ENCODE measurements around the gene MCF2L.

MCF2L gene

DNA sequence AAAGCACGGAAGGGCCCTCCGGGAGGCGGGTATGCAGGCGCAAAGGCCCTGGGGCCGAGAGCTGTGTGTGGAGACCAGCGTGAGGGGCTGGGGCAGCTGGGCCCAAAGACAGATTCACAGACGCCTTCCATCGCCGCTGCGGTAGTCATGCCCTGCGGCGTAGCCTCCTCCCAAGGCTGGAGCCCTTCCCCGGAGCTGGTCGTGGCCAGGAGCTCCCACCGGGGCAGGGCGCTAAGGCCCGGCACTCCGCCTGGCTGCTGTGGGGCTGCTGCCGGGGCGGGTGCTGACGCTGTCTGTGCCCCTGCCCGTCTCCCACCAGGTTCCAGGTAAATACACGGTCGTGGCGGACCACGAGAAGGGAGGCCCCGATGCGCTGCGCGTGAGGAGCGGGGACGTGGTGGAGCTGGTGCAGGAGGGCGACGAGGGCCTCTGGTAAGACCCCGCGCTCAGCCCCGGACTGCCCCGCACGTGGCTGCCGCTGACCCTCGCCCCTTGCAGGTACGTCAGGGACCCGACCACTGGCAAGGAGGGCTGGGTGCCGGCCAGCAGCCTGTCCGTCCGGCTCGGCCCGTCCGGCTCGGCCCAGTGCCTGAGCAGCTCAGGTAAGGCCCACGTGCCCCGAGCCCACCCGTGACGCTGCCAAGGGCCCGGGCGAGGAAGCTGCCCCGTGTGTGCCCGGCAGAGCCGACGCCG lies 127.2 kb downstream of the MCF2L start (continued):
- TF ChIP-seq, protein P1, sequence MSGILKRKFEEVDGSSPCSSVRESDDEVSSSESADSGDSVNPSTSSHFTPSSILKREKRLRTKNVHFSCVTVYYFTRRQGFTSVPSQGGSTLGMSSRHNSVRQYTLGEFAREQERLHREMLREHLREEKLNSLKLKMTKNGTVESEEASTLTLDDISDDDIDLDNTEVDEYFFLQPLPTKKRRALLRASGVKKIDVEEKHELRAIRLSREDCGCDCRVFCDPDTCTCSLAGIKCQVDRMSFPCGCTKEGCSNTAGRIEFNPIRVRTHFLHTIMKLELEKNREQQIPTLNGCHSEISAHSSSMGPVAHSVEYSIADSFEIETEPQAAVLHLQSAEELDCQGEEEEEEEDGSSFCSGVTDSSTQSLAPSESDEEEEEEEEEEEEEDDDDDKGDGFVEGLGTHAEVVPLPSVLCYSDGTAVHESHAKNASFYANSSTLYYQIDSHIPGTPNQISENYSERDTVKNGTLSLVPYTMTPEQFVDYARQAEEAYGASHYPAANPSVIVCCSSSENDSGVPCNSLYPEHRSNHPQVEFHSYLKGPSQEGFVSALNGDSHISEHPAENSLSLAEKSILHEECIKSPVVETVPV (CRISPR knock-in tag; IDR thresholded peaks at IDR 0.05) = no peak
- TF ChIP-seq CSDC2 (CRISPR knock-in tag; IDR thresholded peaks at IDR 0.05) = no peak
- TF ChIP-seq ZNF70 (CRISPR knock-in tag; IDR thresholded peaks at IDR 0.05) = no peak
- no peak for TF ChIP-seq ZNF8 (CRISPR knock-in tag; IDR thresholded peaks at IDR 0.05)
- TF ChIP-seq, protein P2, sequence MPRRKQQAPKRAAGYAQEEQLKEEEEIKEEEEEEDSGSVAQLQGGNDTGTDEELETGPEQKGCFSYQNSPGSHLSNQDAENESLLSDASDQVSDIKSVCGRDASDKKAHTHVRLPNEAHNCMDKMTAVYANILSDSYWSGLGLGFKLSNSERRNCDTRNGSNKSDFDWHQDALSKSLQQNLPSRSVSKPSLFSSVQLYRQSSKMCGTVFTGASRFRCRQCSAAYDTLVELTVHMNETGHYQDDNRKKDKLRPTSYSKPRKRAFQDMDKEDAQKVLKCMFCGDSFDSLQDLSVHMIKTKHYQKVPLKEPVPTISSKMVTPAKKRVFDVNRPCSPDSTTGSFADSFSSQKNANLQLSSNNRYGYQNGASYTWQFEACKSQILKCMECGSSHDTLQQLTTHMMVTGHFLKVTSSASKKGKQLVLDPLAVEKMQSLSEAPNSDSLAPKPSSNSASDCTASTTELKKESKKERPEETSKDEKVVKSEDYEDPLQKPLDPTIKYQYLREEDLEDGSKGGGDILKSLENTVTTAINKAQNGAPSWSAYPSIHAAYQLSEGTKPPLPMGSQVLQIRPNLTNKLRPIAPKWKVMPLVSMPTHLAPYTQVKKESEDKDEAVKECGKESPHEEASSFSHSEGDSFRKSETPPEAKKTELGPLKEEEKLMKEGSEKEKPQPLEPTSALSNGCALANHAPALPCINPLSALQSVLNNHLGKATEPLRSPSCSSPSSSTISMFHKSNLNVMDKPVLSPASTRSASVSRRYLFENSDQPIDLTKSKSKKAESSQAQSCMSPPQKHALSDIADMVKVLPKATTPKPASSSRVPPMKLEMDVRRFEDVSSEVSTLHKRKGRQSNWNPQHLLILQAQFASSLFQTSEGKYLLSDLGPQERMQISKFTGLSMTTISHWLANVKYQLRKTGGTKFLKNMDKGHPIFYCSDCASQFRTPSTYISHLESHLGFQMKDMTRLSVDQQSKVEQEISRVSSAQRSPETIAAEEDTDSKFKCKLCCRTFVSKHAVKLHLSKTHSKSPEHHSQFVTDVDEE (CRISPR knock-in tag; IDR thresholded peaks at IDR 0.05) = no peak
- no peak for TF ChIP-seq ZC3H10 (CRISPR knock-in tag; IDR thresholded peaks at IDR 0.05)

DNA sequence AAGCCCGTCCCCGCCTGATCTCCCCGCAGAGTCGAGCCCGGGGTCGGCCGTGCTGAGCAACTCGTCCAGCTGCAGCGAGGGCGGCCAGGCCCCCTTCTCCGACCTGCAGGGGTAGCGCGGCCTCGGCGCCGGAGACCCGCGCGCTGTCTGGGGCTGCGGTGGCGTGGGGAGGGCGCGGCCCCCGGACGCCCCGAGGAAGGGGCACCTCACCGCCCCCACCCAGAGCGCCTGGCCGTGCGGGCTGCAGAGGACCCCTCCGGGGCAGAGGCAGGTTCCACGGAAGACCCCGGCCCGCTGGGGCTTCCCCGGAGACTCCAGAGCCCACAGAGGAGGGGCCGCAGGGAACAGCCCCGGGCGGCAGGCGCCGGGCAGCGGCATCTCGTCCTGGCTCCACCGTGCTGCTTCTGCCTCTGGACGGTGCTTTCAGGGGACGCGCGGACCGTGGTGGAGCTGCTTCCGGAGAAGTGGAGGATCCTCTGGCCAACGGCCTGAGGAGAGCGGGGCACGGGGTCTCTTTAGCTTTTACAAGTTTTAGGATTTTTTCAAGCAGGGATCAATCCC lies 127.8 kb downstream of the MCF2L start:
- ATAC-seq = no peak
- TF ChIP-seq ZFP30 (CRISPR knock-in tag; IDR thresholded peaks at IDR 0.05) (no peak), ESRRG (CRISPR knock-in tag; IDR thresholded peaks at IDR 0.05) (no peak), ZFP3 (CRISPR knock-in tag; IDR thresholded peaks at IDR 0.05) (no peak), ZNF8 (CRISPR knock-in tag; IDR thresholded peaks at IDR 0.05) (no peak), GLIS3 (CRISPR knock-in tag; IDR thresholded peaks at IDR 0.05) (no peak), ZC3H10 (CRISPR knock-in tag; IDR thresholded peaks at IDR 0.05) (no peak), PPARA (CRISPR knock-in tag; IDR thresholded peaks at IDR 0.05; ENCODE audit: borderline replicate concordance) (no peak), ISL1 (CRISPR knock-in tag; IDR thresholded peaks at IDR 0.05) (no peak)
- TF ChIP-seq, protein P1 (CRISPR knock-in tag; IDR thresholded peaks at IDR 0.05) = no peak
- TF ChIP-seq, protein P3, sequence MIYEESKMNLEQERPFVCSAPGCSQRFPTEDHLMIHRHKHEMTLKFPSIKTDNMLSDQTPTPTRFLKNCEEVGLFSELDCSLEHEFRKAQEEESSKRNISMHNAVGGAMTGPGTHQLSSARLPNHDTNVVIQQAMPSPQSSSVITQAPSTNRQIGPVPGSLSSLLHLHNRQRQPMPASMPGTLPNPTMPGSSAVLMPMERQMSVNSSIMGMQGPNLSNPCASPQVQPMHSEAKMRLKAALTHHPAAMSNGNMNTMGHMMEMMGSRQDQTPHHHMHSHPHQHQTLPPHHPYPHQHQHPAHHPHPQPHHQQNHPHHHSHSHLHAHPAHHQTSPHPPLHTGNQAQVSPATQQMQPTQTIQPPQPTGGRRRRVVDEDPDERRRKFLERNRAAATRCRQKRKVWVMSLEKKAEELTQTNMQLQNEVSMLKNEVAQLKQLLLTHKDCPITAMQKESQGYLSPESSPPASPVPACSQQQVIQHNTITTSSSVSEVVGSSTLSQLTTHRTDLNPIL (CRISPR knock-in tag; IDR thresholded peaks at IDR 0.05; ENCODE audit: low read depth) = no peak
- TF ChIP-seq, protein P2 (CRISPR knock-in tag; IDR thresholded peaks at IDR 0.05) = no peak
- TF ChIP-seq, protein P4, sequence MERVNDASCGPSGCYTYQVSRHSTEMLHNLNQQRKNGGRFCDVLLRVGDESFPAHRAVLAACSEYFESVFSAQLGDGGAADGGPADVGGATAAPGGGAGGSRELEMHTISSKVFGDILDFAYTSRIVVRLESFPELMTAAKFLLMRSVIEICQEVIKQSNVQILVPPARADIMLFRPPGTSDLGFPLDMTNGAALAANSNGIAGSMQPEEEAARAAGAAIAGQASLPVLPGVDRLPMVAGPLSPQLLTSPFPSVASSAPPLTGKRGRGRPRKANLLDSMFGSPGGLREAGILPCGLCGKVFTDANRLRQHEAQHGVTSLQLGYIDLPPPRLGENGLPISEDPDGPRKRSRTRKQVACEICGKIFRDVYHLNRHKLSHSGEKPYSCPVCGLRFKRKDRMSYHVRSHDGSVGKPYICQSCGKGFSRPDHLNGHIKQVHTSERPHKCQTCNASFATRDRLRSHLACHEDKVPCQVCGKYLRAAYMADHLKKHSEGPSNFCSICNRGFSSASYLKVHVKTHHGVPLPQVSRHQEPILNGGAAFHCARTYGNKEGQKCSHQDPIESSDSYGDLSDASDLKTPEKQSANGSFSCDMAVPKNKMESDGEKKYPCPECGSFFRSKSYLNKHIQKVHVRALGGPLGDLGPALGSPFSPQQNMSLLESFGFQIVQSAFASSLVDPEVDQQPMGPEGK (CRISPR knock-in tag; IDR thresholded peaks at IDR 0.05; ENCODE audit: borderline replicate concordance) = no peak

DNA sequence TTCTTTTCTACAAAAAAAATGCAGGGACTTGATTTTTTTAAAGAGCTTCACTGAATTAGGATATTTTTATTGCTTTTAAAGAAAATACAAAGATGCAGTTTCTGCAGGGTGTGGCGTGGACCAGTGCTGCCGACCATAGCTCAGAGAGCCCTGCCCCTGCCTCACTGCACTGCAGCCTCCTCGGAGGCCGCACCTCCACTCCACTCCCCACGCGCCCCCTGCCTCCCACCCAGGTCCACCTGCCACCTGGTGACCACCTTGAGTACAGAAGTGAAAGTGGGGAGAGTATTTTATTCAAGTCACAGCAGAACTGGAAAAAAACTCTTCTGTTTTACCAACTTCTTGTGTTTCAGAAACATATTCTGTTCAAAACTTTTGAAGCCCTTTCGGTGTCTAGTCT lies 128.6 kb downstream of the MCF2L start:
- TF ChIP-seq ISL1 (CRISPR knock-in tag; IDR thresholded peaks at IDR 0.05) = no peak
- TF ChIP-seq TOX (CRISPR knock-in tag; IDR thresholded peaks at IDR 0.05; ENCODE audit: borderline replicate concordance) = no peak
- TF ChIP-seq SNAI2 (CRISPR knock-in tag; IDR thresholded peaks at IDR 0.05) = no peak
- TF ChIP-seq, protein P5, sequence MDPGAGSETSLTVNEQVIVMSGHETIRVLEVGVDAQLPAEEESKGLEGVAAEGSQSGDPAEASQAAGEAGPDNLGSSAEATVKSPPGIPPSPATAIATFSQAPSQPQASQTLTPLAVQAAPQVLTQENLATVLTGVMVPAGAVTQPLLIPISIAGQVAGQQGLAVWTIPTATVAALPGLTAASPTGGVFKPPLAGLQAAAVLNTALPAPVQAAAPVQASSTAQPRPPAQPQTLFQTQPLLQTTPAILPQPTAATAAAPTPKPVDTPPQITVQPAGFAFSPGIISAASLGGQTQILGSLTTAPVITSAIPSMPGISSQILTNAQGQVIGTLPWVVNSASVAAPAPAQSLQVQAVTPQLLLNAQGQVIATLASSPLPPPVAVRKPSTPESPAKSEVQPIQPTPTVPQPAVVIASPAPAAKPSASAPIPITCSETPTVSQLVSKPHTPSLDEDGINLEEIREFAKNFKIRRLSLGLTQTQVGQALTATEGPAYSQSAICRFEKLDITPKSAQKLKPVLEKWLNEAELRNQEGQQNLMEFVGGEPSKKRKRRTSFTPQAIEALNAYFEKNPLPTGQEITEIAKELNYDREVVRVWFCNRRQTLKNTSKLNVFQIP (CRISPR knock-in tag; IDR thresholded peaks at IDR 0.05; ENCODE audit: borderline replicate concordance, low read depth) = no peak
- no peak for TF ChIP-seq ZNF70 (CRISPR knock-in tag; IDR thresholded peaks at IDR 0.05)
- TF ChIP-seq PPARA (CRISPR knock-in tag; IDR thresholded peaks at IDR 0.05; ENCODE audit: borderline replicate concordance) = no peak
- no peak for TF ChIP-seq ZNF565 (CRISPR knock-in tag; conservative IDR thresholded peaks at IDR 0.05; ENCODE audit: low read depth)
- no peak for TF ChIP-seq OSR1 (CRISPR knock-in tag; IDR thresholded peaks at IDR 0.05)
- TF ChIP-seq GLIS3 (CRISPR knock-in tag; IDR thresholded peaks at IDR 0.05) = no peak
- TF ChIP-seq ZFP30 (CRISPR knock-in tag; IDR thresholded peaks at IDR 0.05) = no peak
- TF ChIP-seq, protein P3 (CRISPR knock-in tag; IDR thresholded peaks at IDR 0.05; ENCODE audit: low read depth) = no peak
- no peak for ATAC-seq
